ENCODE measurements around the gene CBX3. TPM values are rescaled to one million over a fixed set of nuclear protein-coding genes. Genes with fewer than 3 reads are reported as not detected.

Gene CBX3
- total RNA-seq, 2 experiments from 2014 or later = 173 to 300 TPM

DNA sequence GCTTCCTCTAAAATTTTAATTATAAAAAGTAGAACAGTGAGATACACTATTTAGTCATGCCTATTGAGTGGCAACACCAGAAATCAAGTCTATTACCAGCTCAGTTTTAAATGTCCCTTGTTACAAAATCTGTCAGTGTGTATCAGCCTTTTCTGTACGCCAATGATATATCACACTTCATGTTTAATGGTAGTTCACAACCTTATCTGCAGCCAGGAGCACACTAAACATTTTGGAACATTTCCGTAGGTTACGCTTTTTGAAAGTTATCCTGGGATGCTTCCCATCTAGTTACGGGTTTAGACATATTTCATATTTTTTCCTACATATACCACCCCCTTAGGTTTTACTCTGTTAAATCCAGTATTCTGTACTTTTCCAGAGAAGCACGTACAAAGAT lies 6.4 kb upstream of the CBX3 start:
- peaks cover 65% of the 10 kb centered on the region for H3K4me1 Mint-ChIP-seq
- intact Hi-C loops (cut with DNase I, micrococcal nuclease) = no loop called here
- DNase-seq = no peak
- ChIA-PET POLR2A (interaction anchor here (0.6 to 2.7 kb wide), 4 partner anchors 8 to 176 kb away, joined by 3 to 14 read pairs (median 3); partner anchors contain the start of gene NFE2L3), CTCF (no interaction called here)
- H3K36me3 Mint-ChIP-seq (ENCODE audit: low read depth) = peaks cover 95% of the 10 kb centered on the region
- no peak for ATAC-seq
- H3K27me3 Mint-ChIP-seq = no peaks in the 10 kb centered on the region
- peak overlapping the region; percentile 100 for H3K4me3 Mint-ChIP-seq
- peak overlapping the region; percentile 69 for H3K27ac Mint-ChIP-seq
- H3K9me3 Mint-ChIP-seq (ENCODE audit: low read depth) = no peaks in the 10 kb centered on the region

GRCh38 chr7:26195867-26196657 lies 5.5 kb upstream of the CBX3 start:
- intact Hi-C loops (cut with DNase I, micrococcal nuclease) = loop anchor here in 1 of 2 experiments (1.0 kb wide), 1 partner anchor 8 kb away; no protein-coding TSS in a partner anchor
- ChIA-PET CTCF (interaction anchor here (1.1 to 4.6 kb wide), 4 partner anchors 10 to 179 kb away, joined by 4 to 24 read pairs (median 6); no protein-coding TSS in a partner anchor), POLR2A (interaction anchor here (0.6 to 4.6 kb wide), 7 partner anchors 7 to 113 kb away, joined by 3 to 68 read pairs (median 4); partner anchors contain the start of gene NFE2L3)
- Mint-ChIP-seq H3K4me1 (peaks cover 56% of the 10 kb centered on the region), H3K9me3 (ENCODE audit: low read depth) (no peaks in the 10 kb centered on the region), H3K27ac (peak overlapping the region; percentile 69), H3K27me3 (no peaks in the 10 kb centered on the region), H3K36me3 (ENCODE audit: low read depth) (peaks cover 91% of the 10 kb centered on the region), H3K4me3 (peak overlapping the region; percentile 100)
- DNase-seq = no peak
- ATAC-seq = no peak

DNA sequence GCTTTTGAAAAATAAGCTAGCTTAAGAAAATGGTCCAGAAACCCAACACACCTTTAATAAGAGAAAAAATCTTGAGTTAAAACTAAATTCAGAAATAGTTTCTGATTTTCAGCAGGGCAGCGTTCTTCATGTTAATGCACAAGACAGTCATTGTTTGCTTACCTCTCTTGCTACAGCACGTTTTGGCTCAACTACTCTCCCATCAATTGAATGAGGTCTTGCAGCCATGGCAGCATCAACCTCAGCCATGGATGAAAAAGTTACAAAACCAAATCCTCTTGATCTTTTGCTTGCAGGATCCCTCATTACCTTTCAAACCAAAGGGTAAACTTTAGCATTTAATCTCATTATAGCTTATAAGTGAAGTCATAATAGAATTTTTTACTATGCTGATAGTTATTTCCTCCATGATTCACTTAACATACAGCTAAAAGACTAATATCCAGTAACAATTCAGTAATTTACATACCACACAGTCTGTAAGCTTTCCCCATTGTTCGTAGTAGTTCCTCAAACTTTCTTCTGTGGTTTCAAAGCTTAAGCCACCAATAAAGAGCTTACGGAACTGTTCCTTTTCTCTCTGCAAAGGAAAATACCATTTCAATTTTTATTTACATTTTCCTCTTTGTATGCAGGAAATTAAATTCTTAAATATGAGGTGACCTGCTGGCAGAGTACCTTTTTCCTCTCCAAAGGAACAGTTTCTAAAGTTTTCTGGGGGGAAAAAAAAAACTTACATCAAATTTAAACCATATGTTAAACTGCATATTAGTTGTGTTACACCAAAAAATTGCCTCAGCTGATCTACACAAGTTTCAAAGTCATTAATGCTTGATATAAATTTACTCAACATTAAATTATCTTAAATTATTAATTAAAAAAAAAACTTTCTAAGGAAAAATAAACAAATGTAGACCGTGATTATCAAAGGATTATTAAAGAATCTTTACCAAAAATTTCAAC lies 4.1 kb upstream of the CBX3 start:
- Mint-ChIP-seq H3K4me3 (peak overlapping the region; percentile 100), H3K36me3 (ENCODE audit: low read depth) (peaks cover 81% of the 10 kb centered on the region), H3K4me1 (peaks cover 47% of the 10 kb centered on the region), H3K27me3 (no peaks in the 10 kb centered on the region), H3K9me3 (ENCODE audit: low read depth) (no peaks in the 10 kb centered on the region), H3K27ac (peak overlapping the region; percentile 100)
- no peak for DNase-seq
- ChIA-PET POLR2A (interaction anchor here (0.7 to 4.6 kb wide), 7 partner anchors 9 to 105 kb away, joined by 3 to 68 read pairs (median 7); partner anchors contain the start of gene NFE2L3), CTCF (interaction anchor here (0.6 to 4.6 kb wide), 16 partner anchors 9 to 304 kb away, joined by 3 to 29 read pairs (median 4); partner anchors contain the start of genes NFE2L3 and SNX10)
- no peak for ATAC-seq
- intact Hi-C loops (cut with DNase I, micrococcal nuclease) = loop anchor here (1.0 to 2.0 kb wide), 4 partner anchors 10 to 247 kb away; no protein-coding TSS in a partner anchor

- ATAC-seq (no peak), DNase-seq (no peak)
- intact Hi-C loops (cut with DNase I, micrococcal nuclease) = loop anchor here (1.0 to 2.0 kb wide), 2 partner anchors 107 to 247 kb away; no protein-coding TSS in a partner anchor
- Mint-ChIP-seq H3K36me3 (ENCODE audit: low read depth) (peaks cover 80% of the 10 kb centered on the region), H3K27me3 (no peaks in the 10 kb centered on the region), H3K4me3 (peak overlapping the region; percentile 100), H3K9me3 (ENCODE audit: low read depth) (no peaks in the 10 kb centered on the region), H3K27ac (peak overlapping the region; percentile 100), H3K4me1 (peaks cover 38% of the 10 kb centered on the region)
- ChIA-PET POLR2A (interaction anchor here (0.7 to 4.6 kb wide), 8 partner anchors 10 to 305 kb away, joined by 3 to 68 read pairs (median 5); partner anchors contain the start of gene NFE2L3), CTCF (interaction anchor here (0.8 to 4.6 kb wide), 16 partner anchors 10 to 305 kb away, joined by 3 to 29 read pairs (median 6); partner anchors contain the start of gene NFE2L3)
Observed at GRCh38 chr7:26198133-26198780, 3.3 kb upstream of the CBX3 start.

DNA sequence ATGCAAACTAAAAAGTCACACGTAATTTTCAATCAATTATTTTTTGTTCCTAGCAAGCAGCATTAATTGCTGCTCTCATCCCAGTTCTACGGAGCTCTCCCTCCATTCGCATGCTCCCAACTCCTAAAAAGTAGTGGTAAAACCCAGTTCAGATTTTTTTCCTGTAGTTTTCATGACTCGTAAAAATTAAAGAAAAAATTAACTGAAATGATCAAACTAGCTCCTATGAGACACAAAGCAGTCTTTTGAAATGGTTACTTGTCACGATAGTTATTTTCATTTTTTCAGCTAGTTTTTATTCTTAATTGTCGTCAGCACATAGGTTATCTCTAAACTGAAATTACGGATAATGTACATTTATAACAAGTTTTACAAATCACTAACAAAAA lies 2.8 kb upstream of the CBX3 start:
- ATAC-seq = no peak
- no peaks in the 10 kb centered on the region for H3K27me3 Mint-ChIP-seq
- no peaks in the 10 kb centered on the region for H3K9me3 Mint-ChIP-seq (ENCODE audit: low read depth)
- POLR2A ChIA-PET = interaction anchor here (0.7 to 4.6 kb wide), 6 partner anchors 10 to 306 kb away, joined by 3 to 68 read pairs (median 4); partner anchors contain the start of gene NFE2L3
- H3K36me3 Mint-ChIP-seq (ENCODE audit: low read depth) = peaks cover 80% of the 10 kb centered on the region
- peak overlapping the region; percentile 100 for H3K27ac Mint-ChIP-seq
- intact Hi-C loops (cut with DNase I, micrococcal nuclease) = loop anchor here (1.0 to 2.0 kb wide), 2 partner anchors 107 to 248 kb away; no protein-coding TSS in a partner anchor
- DNase-seq = no peak
- peak overlapping the region; percentile 100 for H3K4me3 Mint-ChIP-seq
- CTCF ChIA-PET = interaction anchor here (0.8 to 4.6 kb wide), 15 partner anchors 10 to 306 kb away, joined by 3 to 29 read pairs (median 5); partner anchors contain the start of gene NFE2L3
- peaks cover 35% of the 10 kb centered on the region for H3K4me1 Mint-ChIP-seq

GRCh38 chr7:26199301-26200037 lies 2.1 kb upstream of the CBX3 start:
- Mint-ChIP-seq H3K4me1 (peaks cover 34% of the 10 kb centered on the region), H3K36me3 (ENCODE audit: low read depth) (peaks cover 80% of the 10 kb centered on the region), H3K4me3 (peak overlapping the region; percentile 100), H3K9me3 (ENCODE audit: low read depth) (no peaks in the 10 kb centered on the region), H3K27ac (peak overlapping the region; percentile 100), H3K27me3 (no peaks in the 10 kb centered on the region)
- ChIA-PET POLR2A (interaction anchor here (0.6 to 4.6 kb wide), 13 partner anchors 8 to 231 kb away, joined by 3 to 68 read pairs (median 4); partner anchors contain the start of gene NFE2L3), CTCF (interaction anchor here (0.7 to 4.6 kb wide), 11 partner anchors 8 to 307 kb away, joined by 3 to 29 read pairs (median 4); partner anchors contain the start of gene NFE2L3)
- peak; percentile 80 for DNase-seq
- intact Hi-C loops (cut with DNase I, micrococcal nuclease) = loop anchor here (1.0 to 5.0 kb wide), 10 partner anchors 43 to 1627 kb away; partner anchors contain the start of genes CYCS (in 1 of the 2), HIBADH (in 1 of the 2), PALS2 (in 1 of the 2) and TAX1BP1 (in 1 of the 2)
- peak; percentile 7 for ATAC-seq

- ATAC-seq (peak; percentile 17), DNase-seq (peak; percentile 88)
- H3K36me3 Mint-ChIP-seq (ENCODE audit: low read depth) = peaks cover 82% of the 10 kb centered on the region
- no peaks in the 10 kb centered on the region for H3K9me3 Mint-ChIP-seq (ENCODE audit: low read depth)
- peak overlapping the region; percentile 100 for H3K4me3 Mint-ChIP-seq
- ChIA-PET POLR2A (interaction anchor here (0.6 to 4.6 kb wide), 12 partner anchors 8 to 232 kb away, joined by 3 to 68 read pairs (median 4); no protein-coding TSS in a partner anchor), CTCF (interaction anchor here (0.7 to 4.6 kb wide), 5 partner anchors 9 to 305 kb away, joined by 3 to 24 read pairs (median 3); no protein-coding TSS in a partner anchor)
- H3K27ac Mint-ChIP-seq = peak overlapping the region; percentile 100
- no peaks in the 10 kb centered on the region for H3K27me3 Mint-ChIP-seq
- intact Hi-C loops (cut with DNase I, micrococcal nuclease) = loop anchor here (1.0 to 5.0 kb wide), 9 partner anchors 44 to 1628 kb away; partner anchors contain the start of genes CYCS (in 1 of the 2), HIBADH (in 1 of the 2), PALS2 (in 1 of the 2) and TAX1BP1 (in 1 of the 2)
- H3K4me1 Mint-ChIP-seq = peaks cover 36% of the 10 kb centered on the region
Observed at GRCh38 chr7:26200038-26200443, 1.5 kb upstream of the CBX3 start.

GRCh38 chr7:26200444-26201246 lies 900 bp upstream of the CBX3 start, which contains the start of gene HNRNPA2B1:
HNRNPA2B1 (minus strand) TSS chr7:26200746; CDS start chr7:26200577, 169 bp downstream.
- H3K36me3 Mint-ChIP-seq (ENCODE audit: low read depth) = peaks cover 82% of the 10 kb centered on the region
- H3K27ac Mint-ChIP-seq = peak within 1 kb of the TSS; percentile 100
- ChIA-PET CTCF (interaction anchor here (0.7 to 4.6 kb wide), 6 partner anchors 9 to 306 kb away, joined by 3 to 24 read pairs (median 3); no protein-coding TSS in a partner anchor), POLR2A (interaction anchor here (0.6 to 4.6 kb wide), 14 partner anchors 7 to 232 kb away, joined by 3 to 68 read pairs (median 4); partner anchors contain the start of gene NFE2L3)
- DNase-seq (peak; percentile 97), ATAC-seq (peak; percentile 71)
- no peaks in the 10 kb centered on the region for H3K27me3 Mint-ChIP-seq
- H3K4me1 Mint-ChIP-seq = peaks cover 36% of the 10 kb centered on the region
- intact Hi-C loops (cut with DNase I, micrococcal nuclease) = loop anchor here (1.0 to 5.0 kb wide), 14 partner anchors 44 to 1628 kb away; partner anchors contain the start of genes CYCS (in 1 of the 2), HIBADH (in 1 of the 2), NFE2L3 (in 1 of the 2) and PALS2 (in 1 of the 2)
- H3K4me3 Mint-ChIP-seq = peak within 1 kb of the TSS; percentile 100
- H3K9me3 Mint-ChIP-seq (ENCODE audit: low read depth) = no peaks in the 10 kb centered on the region

Measured in activated CD4-positive, alpha-beta T cell treated with anti-CD3 and anti-CD28 coated beads for 36 hours (primary cell).